Measurements from ENCODE around the gene ABHD16B.
A peak's percentile ranks its signal among the peaks of the same experiment; 100 is the strongest.

Gene ABHD16B

DNA sequence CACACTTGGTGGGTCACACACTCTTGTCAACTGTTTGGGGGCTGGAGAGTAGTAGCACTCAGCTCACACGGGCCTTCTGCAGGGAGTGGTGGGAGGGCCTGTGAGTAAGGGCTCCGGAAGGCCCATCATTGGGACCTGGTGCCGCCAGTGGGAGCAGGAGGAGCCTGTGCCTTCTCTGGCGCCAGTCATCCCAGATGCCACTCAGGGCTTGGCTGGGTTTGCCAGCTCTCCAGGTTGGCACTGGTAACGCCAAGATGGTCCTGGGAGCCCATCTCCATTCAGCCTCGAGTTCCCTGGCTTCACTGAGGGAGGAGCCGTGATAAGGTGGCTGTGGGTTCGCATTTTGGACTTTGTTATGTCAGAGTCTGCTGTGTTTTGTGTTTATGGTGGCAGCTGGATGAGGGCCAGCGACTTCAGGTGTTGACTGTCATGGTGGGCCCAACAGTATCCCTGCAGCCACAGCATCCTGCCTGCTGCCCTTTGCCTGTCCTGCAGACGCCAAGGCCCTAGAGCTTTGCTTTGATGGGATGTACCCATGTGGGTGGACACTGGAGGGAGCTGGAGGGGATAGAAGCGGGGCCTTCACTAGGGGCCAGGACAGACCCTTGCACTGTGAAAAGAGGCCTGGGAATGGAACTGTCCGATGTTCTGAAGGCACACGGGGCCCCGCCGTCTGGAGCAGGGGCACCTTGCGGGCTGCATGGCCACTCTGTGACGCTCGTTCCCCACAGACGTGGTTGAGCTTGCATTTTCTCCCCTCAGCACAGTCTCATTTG lies 20.3 kb downstream of the ABHD16B start:
- DNase-seq, result no peak

DNA sequence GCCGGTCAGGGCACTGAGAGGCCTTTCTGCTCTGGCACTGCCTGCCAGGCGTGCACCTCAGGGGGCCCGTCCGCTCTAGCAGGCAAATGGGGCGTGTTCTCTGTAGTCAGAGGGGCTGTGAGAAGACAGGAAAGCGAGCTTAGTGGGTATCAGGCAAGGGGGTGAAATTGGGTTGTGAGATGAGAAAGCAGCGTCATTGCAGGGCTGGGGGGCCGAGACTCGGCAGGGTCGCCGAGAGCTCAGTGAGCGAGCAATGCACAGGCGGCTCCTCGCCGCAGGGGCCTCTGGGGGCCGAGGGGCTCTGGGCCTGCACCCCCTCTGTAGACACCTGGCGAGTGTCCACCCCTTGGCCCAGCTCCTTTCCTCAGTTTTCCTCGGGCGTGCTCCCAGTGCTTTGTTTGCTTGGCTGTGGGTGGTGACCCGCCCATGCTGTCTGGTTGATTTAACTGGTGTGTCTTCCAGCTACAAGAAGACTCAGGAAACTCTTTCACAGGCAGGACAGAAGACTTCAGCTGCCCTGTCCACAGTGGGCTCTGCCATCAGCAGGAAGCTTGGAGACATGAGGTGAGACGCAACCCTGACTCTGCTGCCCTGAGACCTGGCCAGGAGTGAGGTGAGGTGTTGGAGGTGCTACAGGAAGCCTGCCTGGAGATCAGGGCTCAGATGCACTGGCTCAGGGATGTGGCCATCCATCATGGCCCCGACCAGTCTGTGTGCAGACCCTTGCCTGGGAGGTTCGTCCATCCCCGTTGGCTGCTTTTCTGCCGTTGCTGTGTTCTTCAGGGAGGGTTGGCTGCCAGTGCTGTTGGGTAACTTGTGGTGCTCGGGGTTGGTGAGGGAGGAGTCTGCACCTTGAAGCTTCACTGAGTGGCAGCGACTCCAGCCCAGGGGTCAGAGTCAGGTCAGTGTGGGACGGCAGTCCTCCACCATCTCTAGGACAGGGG lies 21.2 kb downstream of the ABHD16B start:
- DNase-seq, result no peak

DNA sequence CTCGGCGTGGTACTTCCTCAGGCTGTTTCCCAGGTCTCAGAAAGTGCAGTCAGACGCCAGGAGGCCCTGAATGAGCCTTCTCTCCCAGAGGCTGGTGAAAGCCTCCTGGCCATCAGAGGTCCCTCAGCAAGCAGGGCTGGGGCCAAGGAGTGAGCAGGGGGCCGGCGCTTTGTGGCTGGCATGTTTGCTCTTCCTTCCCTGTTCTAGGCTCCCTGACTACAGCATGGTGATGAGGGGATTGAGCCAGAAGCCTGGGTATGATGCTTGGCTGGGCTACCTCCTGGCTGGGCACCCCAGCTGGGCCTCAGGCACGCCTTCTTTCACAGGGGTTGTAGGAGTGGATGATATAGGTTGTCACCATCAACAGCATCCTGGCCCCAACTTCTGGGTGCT lies 21.9 kb downstream of the ABHD16B start:
- DNase-seq, result no peak

DNA sequence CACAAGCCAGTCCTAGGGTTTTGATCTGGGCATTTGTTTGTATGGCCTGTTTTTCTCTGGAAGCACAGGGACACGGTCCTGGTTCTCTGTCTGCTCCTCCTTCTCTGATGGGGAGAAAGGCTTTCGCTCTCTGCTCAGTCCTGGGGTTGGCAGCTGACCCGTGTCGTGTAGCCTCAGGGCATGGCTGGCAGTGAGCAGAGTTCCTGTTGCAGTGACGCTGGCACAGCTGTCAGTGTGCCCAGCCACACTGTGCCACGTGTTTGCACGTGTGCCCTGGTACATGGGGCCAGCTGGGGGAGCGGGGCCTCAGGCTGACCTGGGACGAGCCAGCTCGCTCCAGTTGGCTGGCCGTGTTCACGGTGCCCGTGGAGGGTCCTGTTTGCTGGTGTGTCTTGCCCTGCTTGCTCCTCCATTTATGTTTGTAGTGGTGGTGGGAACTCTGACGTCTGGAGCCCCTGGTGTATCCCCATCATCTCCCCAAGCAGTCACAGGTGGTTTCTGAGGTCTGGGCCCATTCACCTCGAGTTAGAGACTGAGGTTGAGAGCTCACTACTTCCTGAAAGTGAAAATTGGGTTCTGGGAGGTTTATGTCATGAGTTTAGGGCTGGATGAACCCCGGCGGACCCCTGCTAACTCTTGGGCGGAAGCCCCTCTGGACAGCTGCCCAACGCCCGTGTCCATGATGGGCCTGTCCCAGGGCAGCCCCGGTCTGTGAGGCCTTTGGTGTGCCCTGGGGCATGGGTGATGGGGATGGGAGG lies 23.4 kb downstream of the ABHD16B start:
- DNase-seq, result no peak

DNA sequence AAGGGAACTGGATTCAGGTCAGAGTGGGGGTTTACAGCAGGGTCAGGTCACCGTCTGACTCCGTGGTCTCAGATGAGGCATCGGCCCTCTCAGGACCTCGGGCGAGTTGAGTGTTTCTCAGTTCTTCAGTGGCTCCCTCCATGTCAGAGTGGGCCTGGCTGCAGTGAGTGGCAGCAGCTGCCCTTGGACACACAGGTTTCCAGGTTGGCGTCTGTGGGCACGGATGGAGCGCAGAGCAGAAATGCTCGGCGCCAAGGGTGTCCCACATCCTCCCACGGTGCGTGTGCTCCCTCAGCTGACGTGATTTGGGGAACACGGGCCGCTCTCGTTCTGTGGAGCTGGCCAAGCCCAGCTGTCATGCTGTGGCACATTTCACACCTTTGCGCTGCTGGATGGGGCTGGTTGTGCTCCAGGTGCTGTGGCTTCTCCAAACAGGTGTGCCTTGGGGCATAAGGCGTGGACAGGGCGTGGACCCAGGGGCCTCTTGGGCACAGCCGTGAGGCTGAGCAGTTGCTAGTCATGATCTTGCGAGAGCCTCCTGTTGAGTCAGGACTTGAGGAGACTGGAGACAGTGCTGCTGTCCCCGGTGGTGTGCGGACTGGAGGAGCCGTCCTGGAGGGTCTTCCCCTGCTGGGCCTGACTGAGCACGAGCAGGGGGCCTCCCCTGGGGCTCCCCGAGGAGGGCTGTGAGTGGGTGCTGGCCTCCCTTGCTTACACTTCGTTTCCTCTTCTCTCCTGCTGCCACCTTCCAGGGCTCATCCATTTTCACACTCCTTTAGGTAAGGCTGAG lies 24.2 kb downstream of the ABHD16B start:
- no peak for DNase-seq

DNA sequence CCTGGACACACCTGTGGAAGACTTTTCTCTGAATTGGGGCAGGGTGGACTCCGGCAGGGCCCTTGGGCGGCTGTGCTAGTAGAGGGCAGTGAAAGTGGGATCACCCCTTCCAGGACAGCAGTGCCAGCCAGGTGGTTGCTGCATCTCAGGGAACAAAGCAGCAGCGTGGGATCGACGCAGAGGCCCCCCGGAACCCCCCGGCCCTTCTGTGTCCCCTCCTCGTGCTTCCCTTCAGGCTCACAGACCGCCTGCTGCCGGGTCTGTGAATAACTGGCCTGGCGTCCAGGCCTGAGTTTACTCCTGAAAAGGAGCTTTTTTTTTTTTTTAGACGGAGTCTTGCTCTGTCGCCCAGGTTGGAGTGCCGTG lies 24.7 kb downstream of the ABHD16B start:
- no peak for DNase-seq

DNA sequence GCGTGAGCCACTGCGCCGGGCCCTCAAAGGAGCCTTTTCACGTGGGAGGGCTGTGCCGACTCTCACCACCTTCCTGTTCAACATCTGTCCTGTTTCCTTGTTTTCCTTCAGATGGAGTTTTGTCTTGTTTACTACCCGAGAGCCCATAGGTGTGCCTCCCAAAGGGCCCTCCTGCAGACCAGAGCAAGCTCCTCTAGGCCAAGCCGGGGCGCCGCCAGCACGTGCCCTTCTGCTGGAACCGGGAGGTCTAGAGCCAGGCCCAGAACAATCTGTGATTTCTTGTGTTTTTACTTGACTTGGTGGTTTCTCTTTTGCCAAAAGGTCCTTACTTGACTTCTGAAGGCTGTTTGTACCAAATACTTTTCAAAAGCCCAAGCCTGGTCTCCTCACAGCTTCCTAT lies 25.6 kb downstream of the ABHD16B start:
- DNase-seq, result no peak

DNA sequence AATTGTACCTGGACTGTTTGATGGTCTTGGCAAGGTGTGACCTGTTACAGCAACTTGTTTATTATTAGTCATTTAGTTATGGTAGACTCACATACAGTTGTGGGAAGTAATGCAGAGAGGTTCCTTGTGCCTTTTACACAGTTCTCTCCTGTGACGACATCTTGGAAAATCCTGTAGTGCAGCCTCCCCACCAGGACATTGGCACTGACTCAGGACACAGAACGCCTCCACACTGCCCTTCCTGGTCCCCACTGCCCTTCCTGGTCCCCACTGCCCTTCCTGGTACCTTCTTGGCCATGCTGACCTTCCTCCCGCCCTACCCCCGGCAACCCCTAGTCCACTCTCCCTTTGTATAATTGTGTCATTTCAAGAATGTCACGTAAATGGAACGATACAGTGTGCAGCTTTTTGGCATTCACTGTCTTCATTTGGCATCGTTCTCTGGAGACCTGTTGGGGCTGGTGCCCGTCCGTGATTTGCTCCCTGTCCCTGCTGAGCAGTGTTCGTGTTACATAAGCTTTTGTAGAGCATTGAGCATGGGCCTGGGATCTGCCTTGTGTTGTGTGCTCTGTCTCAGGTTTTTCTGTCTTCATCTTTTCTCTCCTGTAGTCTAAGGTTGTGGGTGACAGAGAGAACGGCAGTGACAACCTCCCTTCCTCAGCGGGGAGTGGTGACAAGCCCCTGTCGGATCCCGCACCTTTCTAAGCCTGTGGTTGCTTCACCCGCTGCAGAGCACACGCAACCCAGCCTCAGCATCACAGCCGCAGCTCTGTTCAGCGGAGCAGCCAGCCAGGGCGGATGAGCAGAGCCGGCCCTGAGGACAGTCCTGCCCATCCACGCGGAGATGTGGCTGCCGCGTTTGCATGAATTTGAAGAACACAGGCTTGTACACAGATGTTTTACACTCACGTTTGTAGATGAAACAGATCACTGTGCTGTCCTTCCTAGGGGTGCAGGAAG lies 28.2 kb downstream of the ABHD16B start:
- no peak for DNase-seq

DNA sequence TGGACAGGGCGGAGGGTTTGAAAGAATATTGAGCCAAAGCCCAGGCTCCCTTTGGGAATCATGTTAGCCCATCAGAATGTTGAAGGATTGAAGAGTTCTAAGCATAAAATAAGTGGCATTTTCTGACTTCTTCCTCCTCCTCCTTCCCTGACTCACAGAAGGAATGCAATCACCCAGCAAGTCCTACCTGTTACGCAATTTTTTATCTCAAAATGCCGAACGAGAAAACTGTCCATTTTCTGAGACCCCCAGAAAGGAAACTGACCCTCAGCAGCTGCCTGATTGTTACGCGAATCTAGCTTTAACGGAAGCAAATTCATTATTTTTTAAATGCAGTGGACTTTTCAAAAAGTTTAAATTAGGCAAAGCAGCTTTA lies 28.9 kb downstream of the ABHD16B start:
- DNase-seq, result no peak

DNA sequence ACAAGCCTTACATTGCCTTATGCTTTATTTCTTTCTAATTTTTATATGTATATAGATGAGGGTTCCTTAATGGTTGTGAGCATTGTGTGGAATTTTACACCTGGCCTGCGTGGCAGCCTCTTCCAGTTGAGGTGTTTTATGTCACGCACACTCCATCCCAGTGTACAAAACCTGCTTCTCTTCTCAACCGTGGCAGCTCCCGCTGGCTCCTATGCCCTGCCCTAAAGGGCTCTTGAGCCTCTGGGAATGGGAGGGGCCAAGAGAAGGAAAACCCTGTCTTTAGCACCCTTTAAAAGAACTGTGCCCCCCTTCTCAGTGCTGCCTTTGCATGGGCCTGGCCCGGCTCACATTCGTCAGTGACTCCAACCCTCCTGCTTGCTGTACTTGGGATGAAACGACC lies 29.3 kb downstream of the ABHD16B start:
- no peak for DNase-seq

DNA sequence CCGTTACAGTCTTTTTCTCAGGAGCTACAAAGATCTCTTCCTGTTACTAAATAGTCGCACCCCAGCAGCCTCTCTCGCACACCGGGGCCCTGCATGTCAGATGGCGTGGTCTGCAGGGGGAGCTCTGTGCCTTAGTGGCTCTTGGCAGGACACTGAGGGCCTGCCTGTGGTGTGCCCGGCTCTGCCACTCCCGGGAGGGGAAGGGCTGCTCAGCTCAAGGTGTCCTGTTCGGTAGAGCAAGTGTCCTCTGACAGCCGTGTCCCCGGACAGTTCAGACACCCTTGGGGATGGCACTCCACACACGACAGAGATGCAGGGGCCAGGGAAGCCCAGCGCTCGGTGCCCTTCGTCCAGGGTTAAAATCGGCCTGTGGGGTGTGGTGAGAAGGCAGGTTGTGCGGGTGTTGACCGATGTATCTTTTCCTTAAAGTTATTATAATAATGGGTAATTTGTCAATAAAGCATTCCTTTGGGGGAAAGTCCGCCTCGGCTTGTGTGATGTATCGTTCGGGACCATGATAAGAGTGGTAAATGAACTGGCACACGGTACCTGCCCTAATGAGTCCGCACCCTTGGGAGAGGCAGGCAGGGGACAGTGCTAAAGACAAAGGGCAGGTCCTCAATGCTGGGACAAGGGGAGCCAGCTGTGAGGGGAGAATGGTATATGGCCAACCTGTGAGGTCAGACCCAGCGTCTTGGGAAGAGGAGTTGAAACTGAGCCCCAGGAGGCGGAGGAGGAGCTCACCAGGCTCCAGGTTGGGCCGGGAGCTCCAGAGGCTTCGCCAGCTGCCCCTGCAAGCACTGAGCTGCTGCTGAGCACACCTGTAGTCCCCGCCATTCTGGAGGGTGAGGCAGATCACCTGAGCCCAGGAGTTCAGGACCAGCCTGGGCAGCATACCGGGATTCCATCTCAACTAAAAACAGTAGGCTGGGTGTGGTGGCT lies 30.0 kb downstream of the ABHD16B start:
- no peak for DNase-seq

DNA sequence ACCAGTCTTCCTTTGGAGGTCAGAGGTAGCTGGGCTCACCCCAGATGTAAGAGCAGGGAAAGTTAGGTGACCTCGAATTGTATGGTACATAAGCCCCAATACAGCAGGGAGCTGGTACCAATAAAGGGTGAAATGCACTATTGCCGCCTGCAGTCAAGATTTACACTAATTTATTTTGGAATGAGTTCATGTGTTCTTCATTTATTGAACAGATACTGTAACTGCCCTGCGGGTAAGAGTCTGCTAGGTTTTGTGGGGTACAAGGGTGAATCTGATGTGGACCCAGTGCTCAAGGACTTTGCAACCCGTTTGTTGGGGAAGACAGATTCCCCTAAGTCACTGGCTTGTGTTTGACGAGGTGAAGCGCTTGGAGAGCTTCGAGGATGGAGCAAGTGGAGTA lies 31.1 kb downstream of the ABHD16B start:
- no peak for DNase-seq

DNA sequence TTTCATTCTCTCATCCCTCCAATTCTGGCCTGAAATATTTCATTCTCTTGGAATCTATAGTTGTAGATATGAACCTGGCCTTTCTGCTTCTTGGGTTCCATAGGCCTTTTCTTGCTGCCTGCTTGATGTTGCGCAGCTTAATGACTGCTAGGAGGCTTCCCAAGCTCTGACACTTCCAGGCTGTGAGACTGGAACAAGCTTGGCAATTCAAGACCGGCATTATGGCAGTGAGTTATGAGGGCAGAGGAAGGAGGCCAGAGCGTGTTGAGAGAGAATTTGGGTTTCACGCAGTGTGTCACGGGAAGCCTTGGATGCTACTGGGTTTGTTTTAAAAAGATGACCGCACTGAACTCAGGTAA lies 32.7 kb downstream of the ABHD16B start:
- DNase-seq, result no peak

DNA sequence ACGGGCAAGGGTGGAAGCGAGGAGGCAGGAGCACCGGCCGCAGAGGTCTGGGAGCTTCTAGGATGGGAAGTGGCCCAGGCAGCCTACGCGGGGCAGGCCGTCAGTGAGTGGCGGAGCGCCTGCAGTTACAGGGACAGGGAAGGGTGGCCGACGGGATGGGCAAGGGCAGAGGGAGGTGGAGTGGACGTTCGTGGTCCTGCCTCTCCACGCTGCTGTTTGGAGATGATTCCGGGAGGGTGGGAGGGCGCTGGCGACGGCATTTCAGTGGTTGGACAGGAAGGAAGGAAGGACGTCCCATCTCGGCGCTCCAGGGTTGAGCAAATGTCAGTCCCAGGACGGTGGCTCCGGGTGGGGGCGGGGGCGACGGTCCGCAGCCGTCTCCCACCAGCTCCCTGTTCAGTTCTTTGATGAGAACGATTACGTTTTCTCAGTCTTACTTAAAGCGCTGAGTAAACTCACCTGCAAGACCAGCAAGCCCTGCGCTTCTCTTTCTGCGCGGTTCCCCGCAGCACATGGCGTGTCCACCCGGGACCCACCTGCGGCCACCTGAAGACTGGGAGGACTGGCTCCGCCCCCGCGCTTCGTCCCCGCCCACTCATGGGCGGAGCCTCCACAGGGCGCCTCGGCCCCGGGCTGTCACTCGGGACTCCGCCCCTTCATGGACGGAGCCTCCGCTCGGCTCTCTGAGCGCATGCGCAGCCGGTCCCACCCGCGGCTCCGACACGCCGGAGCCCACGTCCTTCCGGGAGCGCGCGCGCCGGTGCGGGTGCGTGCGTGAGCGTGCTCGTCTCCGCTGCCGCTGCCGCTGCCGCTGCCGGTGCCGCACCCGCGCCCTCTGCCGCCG lies 33.3 kb downstream of the ABHD16B start, which contains the start of gene DNAJC5:
Gene DNAJC5 (plus strand): TSS at position 769 of the 844 bp plus-strand sequence. CDS start 33,220 bp downstream, outside the sequence.
- peak; percentile 71 to 80 for DNase-seq

DNA sequence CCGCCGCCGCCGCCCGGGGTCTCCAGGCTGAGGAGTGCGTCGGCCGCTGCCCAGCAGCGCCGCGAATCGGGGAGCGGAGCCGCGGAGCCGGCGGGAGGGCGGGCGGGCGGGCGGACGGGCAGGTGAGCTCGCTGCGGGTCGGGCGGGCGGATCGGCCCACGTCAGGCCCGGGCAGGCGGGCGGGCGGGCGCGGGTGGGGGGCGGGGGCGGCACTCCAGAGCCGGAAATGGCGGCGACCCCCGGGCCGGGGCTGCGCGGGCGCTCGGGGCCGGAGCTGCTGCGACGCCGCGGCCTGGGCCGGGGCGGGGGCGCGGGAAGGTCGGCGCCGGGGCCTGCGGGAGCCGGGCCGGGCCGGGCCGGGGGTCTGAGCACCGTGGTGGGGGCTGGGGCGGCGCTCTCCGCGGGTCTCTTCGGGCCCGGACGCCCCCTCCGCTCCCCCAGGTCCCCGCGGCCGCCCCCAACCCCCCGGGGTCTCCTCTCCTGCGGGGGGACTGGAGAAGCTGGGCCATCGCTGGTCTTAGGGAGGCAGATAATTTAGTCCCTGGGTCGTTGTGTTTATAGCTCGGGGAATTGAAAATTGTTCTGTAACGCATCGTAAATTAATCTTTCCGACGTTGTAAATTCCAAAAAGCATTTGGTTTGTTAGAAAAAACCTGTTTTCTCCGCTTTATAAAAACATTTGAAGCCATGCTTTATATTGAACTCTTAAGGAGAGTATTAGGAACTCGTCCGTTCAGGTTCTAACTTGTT lies 34.1 kb downstream of the ABHD16B start:
- DNase-seq, result no peak

DNA sequence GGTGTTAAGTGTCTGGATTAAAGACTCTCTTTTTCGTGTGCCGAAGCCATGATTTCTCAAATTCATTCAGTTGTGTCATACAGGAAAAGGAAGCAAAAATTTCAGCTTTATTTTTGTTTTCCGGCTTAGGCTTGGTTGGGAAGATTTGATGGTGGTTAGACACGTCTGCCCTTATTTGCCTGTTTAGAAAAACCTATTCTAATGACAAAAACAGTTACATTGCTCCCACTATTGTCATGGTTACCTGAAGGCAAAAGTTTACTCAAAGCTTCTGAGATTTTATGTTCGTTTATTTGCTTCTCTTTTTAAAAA lies 34.6 kb downstream of the ABHD16B start:
- no peak for DNase-seq

DNA sequence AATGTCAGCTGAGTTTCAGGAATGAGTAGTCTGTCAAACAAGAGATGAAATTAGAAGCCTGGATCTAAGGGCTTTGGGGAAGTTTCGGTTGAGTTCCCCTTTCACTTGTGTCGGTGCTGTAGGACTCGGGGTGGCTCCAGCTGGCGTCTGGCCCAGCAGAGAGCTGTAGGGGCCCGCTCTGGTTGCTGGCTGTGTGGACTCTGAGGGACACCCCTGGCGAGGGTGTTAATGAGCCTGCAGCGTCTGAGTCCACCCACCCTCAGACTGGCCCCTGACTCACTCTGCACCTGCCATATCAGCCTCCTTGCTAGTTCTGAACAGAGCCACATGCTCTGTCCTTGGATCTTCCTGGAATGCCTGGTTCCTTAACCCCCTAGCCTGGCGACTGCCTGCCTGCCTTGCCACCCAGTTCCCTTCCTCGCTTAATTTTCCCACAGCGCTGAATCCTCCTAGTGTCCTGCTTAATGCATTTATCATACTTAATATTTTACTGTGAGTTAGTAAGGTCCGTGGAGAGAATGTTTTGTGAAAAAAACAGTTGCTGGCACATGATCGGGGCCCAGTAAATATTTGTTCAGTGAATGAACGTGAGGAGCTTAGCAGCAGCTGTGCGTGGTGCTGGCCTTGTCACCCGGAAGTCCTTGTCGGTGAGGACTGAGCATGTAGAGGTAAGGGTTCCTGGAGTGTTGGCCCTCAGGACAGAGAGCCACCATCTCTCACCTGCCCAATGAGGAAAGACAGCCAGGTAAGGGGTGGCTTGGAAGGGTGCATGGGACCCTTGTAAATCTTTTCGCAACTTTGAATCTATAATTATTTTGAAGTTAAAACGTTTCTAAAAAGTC lies 35.2 kb downstream of the ABHD16B start:
- DNase-seq, result peak; percentile 18 to 70

Data from bone marrow (tissue), 2 donors.